Right atrium auricular region (tissue), 2 donors: Measurements from ENCODE around the gene PGR. TPM values are rescaled to one million over a fixed set of nuclear protein-coding genes. Genes with fewer than 3 reads are reported as not detected.

Experiments
- DNase-seq: peaks from one replicate; pipeline ENCODE4 v3.0.0-alpha.2; 2019; ENCODE audit warnings: low spot score
- H3K27ac ChIP-seq, 2 donors: fragments of 200-600 bp; sonication (generic); 1 replicate in 1 of 2; 2 replicates in 1 of 2; pipeline ENCODE4 v1.5.1; 2016 to 2019
- H3K27me3 ChIP-seq, 2 donors: fragments of 200-600 bp; sonication (generic); one replicate each; pipeline versions ENCODE4 v1.5.1 to v1.6.0; 2017 to 2019
- H3K36me3 ChIP-seq: fragments of 200-600 bp; sonication (generic); one replicate; pipeline ENCODE4 v1.5.1; 2016
- H3K4me1 ChIP-seq, 2 donors: fragments of 200-600 bp; sonication (generic); one replicate each; pipeline versions ENCODE4 v1.5.1 to v1.6.0; 2017 to 2019
- H3K4me3 ChIP-seq, 2 donors: fragments of 200-600 bp; sonication (generic); 1 replicate in 1 of 2; 2 replicates in 1 of 2; pipeline ENCODE4 v1.5.1; 2017 to 2019; ENCODE audit warnings: mild to moderate bottlenecking in 1 of 2, moderate library complexity in 1 of 2
- H3K9me3 ChIP-seq, 2 donors: fragments of 200-600 bp; sonication (generic); one replicate each; pipeline ENCODE4 v1.5.1; 2019
- total RNA-seq, 2 donors: library from RNA; depleted of rRNA; stranded (reverse); fragments of >200 nt; gene quantifications; one replicate each; pipeline ENCODE4 v1.1.0, GENCODE V29; 2016
- TF ChIP-seq, protein P1 (sequence below), 2 donors: fragments of 200-600 bp; sonication (generic); IDR thresholded peaks; one replicate each; pipeline ENCODE4 v1.5.1; 2019; ENCODE audit warnings: antibody characterized with exemption in 2 of 2

Gene PGR
- total RNA-seq, 2 donors from 2014 or later: 8.2 to 8.6 TPM

DNA sequence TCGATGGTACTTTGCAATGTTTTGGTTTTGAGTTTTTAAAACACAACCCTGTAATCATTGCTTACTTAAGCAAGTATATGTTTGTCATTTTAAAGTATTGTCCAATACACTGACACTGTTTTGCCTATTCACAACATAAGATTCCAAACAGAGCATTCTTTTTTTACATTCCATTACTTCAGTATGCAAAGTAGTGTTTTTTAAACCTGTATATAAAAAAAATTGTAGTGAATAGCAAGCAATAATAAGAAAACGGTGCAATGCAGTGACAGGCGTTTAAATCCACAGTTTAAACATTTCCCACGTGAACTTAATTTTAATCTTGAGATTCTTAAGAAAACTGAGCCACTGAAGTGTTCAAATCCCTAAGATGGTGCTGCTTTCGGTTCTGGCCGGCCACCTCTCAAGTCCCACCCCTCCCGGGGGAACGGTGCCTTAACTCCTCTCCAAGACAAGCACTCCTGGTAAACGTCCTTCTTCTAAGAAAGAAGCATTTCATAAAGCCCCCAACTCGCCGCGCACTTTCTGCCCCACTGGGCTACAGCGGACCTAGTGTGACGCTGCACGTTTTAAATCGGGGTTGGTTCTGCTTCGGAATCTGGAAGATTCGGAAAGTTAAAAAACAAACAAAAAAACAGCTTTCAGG lies 2.9 kb downstream of the PGR start:
- DNase-seq: peak; percentile 63
- peaks cover 0 to 23% of the 10 kb centered on the region in 2 donors for H3K4me1 ChIP-seq
- H3K27me3 ChIP-seq: no peaks in the 10 kb centered on the region

DNA sequence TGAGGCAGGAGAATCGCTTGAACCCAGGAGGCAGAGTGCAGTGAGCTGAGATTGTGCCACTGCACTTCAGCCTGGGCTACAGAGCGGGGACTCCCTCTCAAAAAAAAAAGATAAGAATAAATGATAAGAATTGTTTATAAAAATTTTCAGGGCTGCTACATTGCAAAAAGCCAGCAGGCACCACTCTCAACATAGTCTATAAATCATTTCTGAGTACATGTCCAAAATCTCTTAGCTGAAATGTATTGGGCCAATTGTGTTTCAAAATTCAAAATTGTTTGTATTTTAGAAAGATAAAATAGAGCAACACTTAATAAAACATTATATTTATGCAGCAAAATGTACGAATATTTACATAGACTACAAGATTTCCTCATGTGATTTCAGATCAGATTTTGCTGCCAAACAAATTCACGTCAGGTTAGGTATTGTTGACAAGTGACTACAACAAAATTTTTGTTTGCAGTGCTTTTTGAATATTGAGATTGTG lies 13.9 kb downstream of the PGR start:
- no peaks in the 10 kb centered on the region for H3K9me3 ChIP-seq
- DNase-seq: no peak
- TF ChIP-seq, protein P1, sequence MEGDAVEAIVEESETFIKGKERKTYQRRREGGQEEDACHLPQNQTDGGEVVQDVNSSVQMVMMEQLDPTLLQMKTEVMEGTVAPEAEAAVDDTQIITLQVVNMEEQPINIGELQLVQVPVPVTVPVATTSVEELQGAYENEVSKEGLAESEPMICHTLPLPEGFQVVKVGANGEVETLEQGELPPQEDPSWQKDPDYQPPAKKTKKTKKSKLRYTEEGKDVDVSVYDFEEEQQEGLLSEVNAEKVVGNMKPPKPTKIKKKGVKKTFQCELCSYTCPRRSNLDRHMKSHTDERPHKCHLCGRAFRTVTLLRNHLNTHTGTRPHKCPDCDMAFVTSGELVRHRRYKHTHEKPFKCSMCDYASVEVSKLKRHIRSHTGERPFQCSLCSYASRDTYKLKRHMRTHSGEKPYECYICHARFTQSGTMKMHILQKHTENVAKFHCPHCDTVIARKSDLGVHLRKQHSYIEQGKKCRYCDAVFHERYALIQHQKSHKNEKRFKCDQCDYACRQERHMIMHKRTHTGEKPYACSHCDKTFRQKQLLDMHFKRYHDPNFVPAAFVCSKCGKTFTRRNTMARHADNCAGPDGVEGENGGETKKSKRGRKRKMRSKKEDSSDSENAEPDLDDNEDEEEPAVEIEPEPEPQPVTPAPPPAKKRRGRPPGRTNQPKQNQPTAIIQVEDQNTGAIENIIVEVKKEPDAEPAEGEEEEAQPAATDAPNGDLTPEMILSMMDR (IDR thresholded peaks at IDR 0.05): no peak
- H3K27me3 ChIP-seq: no peaks in the 10 kb centered on the region
- no peaks in the 10 kb centered on the region for H3K36me3 ChIP-seq
- H3K4me3 ChIP-seq: no peak overlapping the region
- no peaks in the 10 kb centered on the region for H3K4me1 ChIP-seq
- H3K27ac ChIP-seq: no peak overlapping the region

More for the DNA sequence above, 2.9 kb downstream of the PGR start:
- Histone ChIP-seq H3K4me3 (peak overlapping the region; percentile 58 to 75), H3K36me3 (no peaks in the 10 kb centered on the region), H3K27ac (peak overlapping the region; percentile 83 to 87), H3K9me3 (no peaks in the 10 kb centered on the region)
- TF ChIP-seq, protein P1 (IDR thresholded peaks at IDR 0.05): no peak

DNA sequence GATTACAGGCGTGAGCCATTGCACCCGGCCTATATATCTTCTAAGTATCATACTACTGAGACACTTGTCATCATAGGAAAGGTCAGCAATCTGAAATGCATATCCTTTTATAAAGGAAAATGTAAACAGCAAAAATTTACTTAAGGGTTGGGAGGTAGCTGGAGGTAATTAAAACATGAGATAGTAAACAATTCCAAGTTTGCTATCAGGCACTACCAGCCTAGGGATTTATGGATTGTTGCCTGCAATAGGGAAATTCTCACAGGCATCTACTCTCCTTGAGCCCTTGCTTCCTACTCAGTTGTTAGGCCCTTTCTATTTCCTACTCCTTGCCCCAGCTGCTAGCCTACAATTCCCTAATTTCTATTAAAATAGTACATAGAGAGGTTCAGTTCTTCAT lies 16.1 kb downstream of the PGR start:
- Histone ChIP-seq H3K27ac (no peak overlapping the region), H3K36me3 (no peaks in the 10 kb centered on the region), H3K4me1 (no peaks in the 10 kb centered on the region), H3K9me3 (no peaks in the 10 kb centered on the region), H3K27me3 (no peaks in the 10 kb centered on the region), H3K4me3 (no peak overlapping the region)
- TF ChIP-seq, protein P1 (IDR thresholded peaks at IDR 0.05): no peak
- DNase-seq: no peak

DNA sequence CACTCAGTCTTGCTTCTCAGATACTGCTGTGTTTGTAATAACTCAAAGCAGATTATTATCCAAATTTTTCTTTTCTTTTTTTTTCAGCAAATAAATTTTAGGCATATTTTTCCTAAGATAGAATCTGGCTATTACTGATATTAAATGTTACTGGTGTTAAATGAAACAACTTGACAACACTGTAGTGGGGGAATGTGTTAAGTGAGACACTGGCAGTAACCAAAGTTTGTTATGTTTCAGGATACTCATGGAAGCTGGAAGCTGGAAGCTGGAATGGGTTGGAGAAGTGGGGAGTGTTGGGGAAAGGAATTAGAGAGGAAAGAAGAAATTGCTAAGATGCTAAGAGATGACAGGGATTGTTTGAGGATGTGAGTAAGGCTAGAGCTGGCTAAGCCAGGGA lies 24.9 kb downstream of the PGR start:
- H3K4me1 ChIP-seq: no peaks in the 10 kb centered on the region
- H3K4me3 ChIP-seq: no peak overlapping the region
- H3K9me3 ChIP-seq: no peaks in the 10 kb centered on the region
- H3K27me3 ChIP-seq: no peaks in the 10 kb centered on the region
- no peak for DNase-seq
- TF ChIP-seq, protein P1 (IDR thresholded peaks at IDR 0.05): no peak
- no peak overlapping the region for H3K27ac ChIP-seq
- H3K36me3 ChIP-seq: no peaks in the 10 kb centered on the region

DNA sequence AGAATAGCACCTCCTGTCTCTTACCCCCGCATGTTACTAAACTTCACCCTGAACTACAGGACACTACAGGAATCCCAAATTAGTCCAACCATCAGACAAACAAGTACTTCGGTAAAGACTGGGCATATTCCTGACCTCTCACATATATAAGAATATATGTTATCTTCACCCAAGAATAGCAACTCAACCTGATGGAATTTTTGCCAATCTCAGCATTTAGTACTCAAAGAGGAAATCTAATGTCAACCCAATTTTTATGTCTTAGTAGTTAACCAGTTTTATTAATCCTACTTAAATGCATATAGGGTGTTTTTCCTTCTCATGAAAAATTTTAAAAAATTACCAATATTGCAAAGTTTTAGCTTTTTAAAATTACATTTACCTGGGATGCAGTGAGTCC lies 26.2 kb downstream of the PGR start:
- Histone ChIP-seq H3K27me3 (no peaks in the 10 kb centered on the region), H3K4me3 (no peak overlapping the region), H3K36me3 (no peaks in the 10 kb centered on the region), H3K4me1 (no peaks in the 10 kb centered on the region), H3K27ac (no peak overlapping the region), H3K9me3 (no peaks in the 10 kb centered on the region)
- no peak for DNase-seq
- TF ChIP-seq, protein P1 (IDR thresholded peaks at IDR 0.05): no peak

DNA sequence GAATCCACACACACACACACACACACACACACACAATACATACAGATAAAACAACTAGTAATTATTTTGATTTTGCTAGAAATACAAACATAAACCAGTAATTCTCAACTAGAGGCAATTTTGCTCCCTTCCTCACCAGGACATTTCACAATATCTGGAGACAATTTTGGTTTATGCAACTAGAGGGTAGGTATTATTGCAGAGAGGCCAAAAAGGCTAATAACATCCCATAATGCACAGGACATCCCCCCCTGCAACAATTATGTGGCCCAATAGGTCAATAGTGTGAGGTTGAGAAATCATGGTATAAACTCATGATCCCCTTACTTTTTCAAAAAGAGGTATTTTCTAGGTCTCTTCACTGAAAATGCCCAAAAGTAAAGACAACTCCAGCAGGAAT lies 29.0 kb downstream of the PGR start:
- Histone ChIP-seq H3K9me3 (no peaks in the 10 kb centered on the region), H3K27me3 (no peaks in the 10 kb centered on the region), H3K4me1 (peaks cover 0 to 7% of the 10 kb centered on the region in 2 donors), H3K27ac (no peak overlapping the region), H3K4me3 (no peak overlapping the region), H3K36me3 (no peaks in the 10 kb centered on the region)
- DNase-seq: no peak
- TF ChIP-seq, protein P1 (IDR thresholded peaks at IDR 0.05): no peak
